Muscle layer of colon (tissue), 2 donors: ENCODE results near the gene KCNJ6.

Experiments
- H3K27ac ChIP-seq: one replicate; pipeline ENCODE4 v1.7.0; 2013; ENCODE audit warnings: low read depth, mild to moderate bottlenecking, low read length, moderate library complexity
- H3K27me3 ChIP-seq, 2 donors: one replicate each; pipeline ENCODE4 v1.7.0; 2013; ENCODE audit warnings: low read length in 2 of 2, mild to moderate bottlenecking in 2 of 2; ENCODE audit not compliant: insufficient read depth in 2 of 2, control insufficient read depth in 1 of 2
- H3K36me3 ChIP-seq: one replicate; pipeline ENCODE4 v1.7.0; 2013; ENCODE audit warnings: mild to moderate bottlenecking, low read length; ENCODE audit not compliant: insufficient read depth
- H3K4me1 ChIP-seq: one replicate; pipeline ENCODE4 v1.7.0; 2013; ENCODE audit warnings: mild to moderate bottlenecking, low read length; ENCODE audit not compliant: insufficient read depth
- H3K4me3 ChIP-seq, 2 donors: one replicate each; pipeline ENCODE4 v1.7.0; 2013; ENCODE audit warnings: low read length in 2 of 2, low read depth in 1 of 2, mild to moderate bottlenecking in 1 of 2, moderate library complexity in 1 of 2
- H3K9ac ChIP-seq: one replicate; pipeline ENCODE4 v1.7.0; 2013; ENCODE audit warnings: low read length
- H3K9me3 ChIP-seq: one replicate; pipeline ENCODE4 v1.7.0; 2013; ENCODE audit warnings: mild to moderate bottlenecking, low read length
- donor health status: abdominal sarcoma.
- donor health status: Adenocarcinoma of cecum.

Gene KCNJ6

DNA sequence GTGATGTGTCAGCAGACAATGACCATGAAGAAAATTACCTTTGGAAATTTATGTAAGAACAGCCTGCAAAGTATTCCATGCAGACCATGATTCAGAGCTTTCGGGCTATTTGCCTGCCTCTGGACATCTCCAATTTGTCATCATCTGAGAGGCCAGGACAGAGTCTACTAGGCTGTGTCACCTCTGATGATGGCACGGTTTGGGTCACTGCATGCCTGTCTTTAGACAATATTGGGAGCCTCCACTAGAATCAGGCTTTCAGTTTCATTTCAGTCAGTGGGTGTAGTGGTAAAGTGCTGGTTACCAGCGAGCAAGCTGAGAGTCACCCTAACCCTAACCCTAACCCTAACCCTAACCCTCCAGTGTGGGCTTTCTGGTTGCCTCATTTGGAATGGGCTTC, 80.8 kb downstream of the KCNJ6 start:
- Histone ChIP-seq H3K9ac (no peak overlapping the region), H3K36me3 (no peaks in the 10 kb centered on the region), H3K27ac (no peak overlapping the region), H3K4me3 (no peak overlapping the region), H3K27me3 (no peaks in the 10 kb centered on the region), H3K4me1 (no peaks in the 10 kb centered on the region), H3K9me3 (no peaks in the 10 kb centered on the region)

DNA sequence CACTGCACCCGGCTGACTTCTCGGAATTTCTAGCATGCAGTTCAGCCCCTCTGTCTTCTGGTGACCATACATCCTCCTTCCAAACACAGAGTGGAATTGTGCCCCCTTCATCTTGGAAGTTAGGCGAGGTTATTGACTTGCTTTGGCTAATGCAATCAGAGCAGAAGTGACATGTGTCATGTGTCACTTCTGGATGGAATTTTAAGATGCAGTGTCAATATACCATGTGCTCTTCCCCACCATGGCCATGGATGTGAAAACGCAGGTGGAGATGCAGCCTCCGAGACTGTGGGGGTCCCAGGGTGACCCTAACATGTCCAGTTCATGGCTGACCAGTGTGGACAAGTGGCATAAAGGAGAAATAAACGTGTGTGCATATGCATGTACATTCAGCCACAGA, 83.0 kb downstream of the KCNJ6 start:
- Histone ChIP-seq H3K27me3 (no peaks in the 10 kb centered on the region), H3K27ac (no peak overlapping the region), H3K9me3 (no peaks in the 10 kb centered on the region), H3K4me3 (no peak overlapping the region), H3K36me3 (no peaks in the 10 kb centered on the region), H3K4me1 (no peaks in the 10 kb centered on the region), H3K9ac (no peak overlapping the region)

DNA sequence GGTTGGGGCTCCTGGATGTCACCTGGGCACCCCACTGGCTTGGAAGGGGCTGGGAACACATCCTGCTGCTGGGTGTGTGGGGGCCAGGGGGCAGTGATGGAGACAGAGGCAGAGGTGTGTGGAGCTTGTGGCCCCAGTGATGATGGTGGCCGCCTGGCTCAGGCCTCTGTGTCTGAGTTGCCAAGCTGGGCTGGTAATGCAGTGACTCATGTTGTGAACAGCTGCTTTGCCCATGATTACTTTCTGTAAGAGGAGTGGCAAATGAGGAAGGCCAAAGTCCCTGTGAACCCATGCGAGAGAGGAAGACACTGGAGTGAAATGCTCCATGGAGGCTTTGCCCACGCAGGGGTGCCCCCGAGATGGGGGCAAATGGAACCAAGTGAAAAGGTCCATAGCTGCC, 86.8 kb downstream of the KCNJ6 start:
- H3K27ac ChIP-seq: no peak overlapping the region
- H3K27me3 ChIP-seq: no peaks in the 10 kb centered on the region
- no peaks in the 10 kb centered on the region for H3K9me3 ChIP-seq
- no peaks in the 10 kb centered on the region for H3K36me3 ChIP-seq
- H3K4me3 ChIP-seq: no peak overlapping the region
- H3K9ac ChIP-seq: no peak overlapping the region
- no peaks in the 10 kb centered on the region for H3K4me1 ChIP-seq

DNA sequence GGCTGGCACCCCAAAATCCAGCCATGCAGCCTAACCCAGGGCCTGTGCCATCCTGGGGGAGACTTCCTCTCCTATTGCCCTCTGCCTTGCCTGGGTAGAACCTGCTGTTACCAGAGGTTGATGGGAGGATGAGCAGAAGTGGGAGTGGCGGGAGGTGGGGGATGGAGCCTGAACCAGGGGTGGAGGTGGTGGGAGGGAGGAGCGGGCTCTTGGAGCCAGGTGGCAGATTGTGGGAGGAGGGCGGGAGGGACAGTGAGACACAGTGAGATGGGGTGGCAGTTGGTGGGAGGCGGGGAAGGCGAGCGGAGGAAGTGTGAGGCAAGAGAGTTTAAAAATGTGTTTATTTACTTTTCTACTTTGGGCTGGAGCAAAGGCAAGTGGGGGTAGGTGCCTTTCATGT, 87.3 kb downstream of the KCNJ6 start:
- Histone ChIP-seq H3K27me3 (no peaks in the 10 kb centered on the region), H3K9me3 (no peaks in the 10 kb centered on the region), H3K36me3 (no peaks in the 10 kb centered on the region), H3K4me1 (no peaks in the 10 kb centered on the region), H3K4me3 (no peak overlapping the region), H3K27ac (no peak overlapping the region), H3K9ac (no peak overlapping the region)

DNA sequence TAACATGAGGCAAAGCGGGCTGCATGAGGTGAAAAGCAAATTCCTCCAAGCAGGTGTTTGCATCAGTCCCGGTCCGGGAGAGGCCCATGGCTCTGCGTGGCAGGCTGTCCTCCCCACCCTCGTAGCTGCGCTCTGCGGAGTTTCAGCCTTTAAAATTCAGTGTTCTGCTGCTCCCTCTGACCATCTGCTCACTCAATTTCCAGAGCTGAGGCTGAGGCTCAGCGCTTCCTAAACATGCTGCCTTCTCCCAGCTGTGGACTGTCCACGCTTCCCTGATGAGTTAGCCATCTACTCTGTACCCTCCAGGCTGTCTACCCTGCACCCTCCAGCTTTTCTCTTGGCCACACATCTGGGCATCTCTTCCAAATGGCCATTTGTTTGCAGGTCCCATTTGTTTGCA, 87.7 kb downstream of the KCNJ6 start:
- no peaks in the 10 kb centered on the region for H3K27me3 ChIP-seq
- no peak overlapping the region for H3K27ac ChIP-seq
- H3K9me3 ChIP-seq: no peaks in the 10 kb centered on the region
- no peak overlapping the region for H3K9ac ChIP-seq
- H3K36me3 ChIP-seq: no peaks in the 10 kb centered on the region
- no peak overlapping the region for H3K4me3 ChIP-seq
- no peaks in the 10 kb centered on the region for H3K4me1 ChIP-seq

DNA sequence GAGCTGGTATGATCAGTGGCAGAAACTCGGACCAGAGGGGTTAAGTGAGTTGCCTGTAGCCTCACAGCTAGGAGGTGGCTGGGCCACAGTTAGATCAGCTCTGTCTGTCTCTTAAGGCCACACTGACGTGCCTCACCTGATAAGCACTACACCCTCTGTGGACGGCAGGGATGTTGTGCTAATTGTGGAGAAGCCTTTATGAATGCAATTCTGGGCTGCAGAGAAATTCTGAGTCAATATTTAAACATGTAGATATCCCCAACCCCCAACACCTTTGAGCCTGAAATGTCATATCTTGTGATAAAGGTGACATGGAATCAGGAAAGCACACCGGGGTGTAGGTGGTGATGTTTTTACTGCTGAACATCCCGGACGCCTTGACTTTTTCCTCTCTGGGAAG, 88.3 kb downstream of the KCNJ6 start:
- H3K27me3 ChIP-seq: no peaks in the 10 kb centered on the region
- no peak overlapping the region for H3K9ac ChIP-seq
- H3K27ac ChIP-seq: no peak overlapping the region
- H3K9me3 ChIP-seq: no peaks in the 10 kb centered on the region
- H3K4me1 ChIP-seq: no peaks in the 10 kb centered on the region
- no peaks in the 10 kb centered on the region for H3K36me3 ChIP-seq
- no peak overlapping the region for H3K4me3 ChIP-seq

DNA sequence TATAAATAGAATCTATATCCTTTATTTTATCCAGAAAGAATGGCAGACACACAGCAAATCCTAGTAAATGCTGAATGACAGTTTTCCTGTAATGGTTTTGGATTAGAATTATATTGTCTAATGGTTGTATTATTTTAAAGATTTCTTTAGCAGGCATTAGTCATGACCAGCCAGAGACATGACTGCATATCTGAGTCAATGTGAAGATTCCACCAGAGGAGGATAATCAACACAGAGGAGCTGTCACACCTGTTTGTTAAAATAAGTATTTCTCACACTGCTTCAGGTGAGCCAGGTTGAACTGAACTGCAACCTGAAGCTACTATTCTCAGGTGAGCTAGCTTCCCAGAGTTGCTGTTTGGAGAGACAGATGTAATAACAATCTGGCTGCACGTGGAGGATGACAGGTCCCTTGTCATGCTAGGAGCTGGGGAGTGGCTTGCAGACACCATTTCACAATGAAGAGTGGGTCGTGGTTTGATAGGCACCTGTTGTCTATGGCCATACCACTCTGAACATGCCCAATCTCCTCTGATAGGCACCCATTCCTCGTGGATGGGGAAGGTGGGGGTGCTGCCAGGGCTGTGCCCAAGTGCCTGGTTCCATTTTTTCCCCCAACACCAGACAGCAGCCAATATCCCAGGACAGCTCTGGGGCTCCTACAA, 94.3 kb downstream of the KCNJ6 start:
- no peak overlapping the region for H3K9ac ChIP-seq
- H3K27ac ChIP-seq: no peak overlapping the region
- no peaks in the 10 kb centered on the region for H3K27me3 ChIP-seq
- H3K36me3 ChIP-seq: no peaks in the 10 kb centered on the region
- no peak overlapping the region for H3K4me3 ChIP-seq
- no peaks in the 10 kb centered on the region for H3K4me1 ChIP-seq
- no peaks in the 10 kb centered on the region for H3K9me3 ChIP-seq

DNA sequence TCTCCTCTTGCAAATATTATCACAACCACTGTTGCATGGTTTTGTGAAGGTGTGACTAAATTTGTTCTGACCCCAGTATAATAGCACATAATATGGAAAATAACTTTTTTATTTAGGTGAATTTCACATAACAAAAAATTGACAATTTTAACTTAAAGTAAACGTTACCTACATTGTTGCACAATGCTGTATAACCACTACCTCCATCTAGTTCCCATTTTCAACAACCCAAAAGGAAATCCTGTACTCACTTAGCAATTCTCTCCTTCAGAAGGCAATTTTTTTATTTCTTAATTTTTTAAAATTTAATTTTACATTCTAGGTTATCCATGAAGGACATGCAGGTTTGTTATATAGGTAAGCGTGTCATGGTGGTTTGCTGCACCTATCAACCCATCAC, 95.2 kb downstream of the KCNJ6 start:
- no peak overlapping the region for H3K27ac ChIP-seq
- H3K27me3 ChIP-seq: no peaks in the 10 kb centered on the region
- no peak overlapping the region for H3K4me3 ChIP-seq
- H3K9me3 ChIP-seq: no peaks in the 10 kb centered on the region
- H3K36me3 ChIP-seq: no peaks in the 10 kb centered on the region
- no peak overlapping the region for H3K9ac ChIP-seq
- H3K4me1 ChIP-seq: no peaks in the 10 kb centered on the region

DNA sequence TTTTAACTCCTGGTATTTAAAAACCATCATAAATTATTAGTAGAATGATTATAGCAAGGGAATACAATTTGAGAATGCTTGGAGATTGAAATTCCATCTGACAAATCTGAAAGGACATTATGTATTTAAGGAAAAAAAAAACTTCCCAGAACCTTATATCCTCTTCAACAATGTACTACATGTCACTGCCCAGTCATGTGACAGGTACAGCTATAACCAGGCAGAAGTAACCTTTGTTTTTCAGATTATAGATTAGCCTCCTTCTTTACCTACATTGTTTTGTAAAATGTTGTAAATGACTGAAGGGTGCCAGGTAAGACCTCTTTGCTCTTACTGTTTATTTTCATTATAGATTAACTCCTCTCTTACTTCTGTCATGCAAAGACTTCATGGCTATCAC, 96.9 kb downstream of the KCNJ6 start:
- no peak overlapping the region for H3K4me3 ChIP-seq
- H3K4me1 ChIP-seq: no peaks in the 10 kb centered on the region
- H3K36me3 ChIP-seq: no peaks in the 10 kb centered on the region
- H3K9me3 ChIP-seq: no peaks in the 10 kb centered on the region
- H3K9ac ChIP-seq: no peak overlapping the region
- no peaks in the 10 kb centered on the region for H3K27me3 ChIP-seq
- H3K27ac ChIP-seq: no peak overlapping the region

DNA sequence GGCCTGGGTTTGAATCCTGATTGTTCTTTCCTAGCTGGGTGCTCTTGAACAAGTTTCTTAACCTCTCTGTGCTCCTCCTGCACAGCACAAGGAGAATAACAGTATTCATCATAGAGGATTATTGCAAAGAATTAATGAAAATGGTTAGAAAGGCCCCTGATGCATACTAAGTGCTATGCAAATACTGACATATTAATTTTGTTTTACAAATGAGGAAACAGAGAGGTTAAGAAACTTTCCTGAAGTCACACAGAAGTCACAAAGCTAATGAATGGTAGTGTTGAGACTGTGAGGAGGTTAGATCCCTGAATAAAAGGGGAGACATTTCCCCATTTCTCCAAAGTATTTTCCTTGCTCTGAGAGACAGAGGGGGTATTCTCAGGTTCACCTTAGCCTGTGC, 99.0 kb downstream of the KCNJ6 start:
- Histone ChIP-seq H3K9ac (no peak overlapping the region), H3K36me3 (no peaks in the 10 kb centered on the region), H3K9me3 (no peaks in the 10 kb centered on the region), H3K4me1 (no peaks in the 10 kb centered on the region), H3K27ac (no peak overlapping the region), H3K27me3 (no peaks in the 10 kb centered on the region), H3K4me3 (no peak overlapping the region)

DNA sequence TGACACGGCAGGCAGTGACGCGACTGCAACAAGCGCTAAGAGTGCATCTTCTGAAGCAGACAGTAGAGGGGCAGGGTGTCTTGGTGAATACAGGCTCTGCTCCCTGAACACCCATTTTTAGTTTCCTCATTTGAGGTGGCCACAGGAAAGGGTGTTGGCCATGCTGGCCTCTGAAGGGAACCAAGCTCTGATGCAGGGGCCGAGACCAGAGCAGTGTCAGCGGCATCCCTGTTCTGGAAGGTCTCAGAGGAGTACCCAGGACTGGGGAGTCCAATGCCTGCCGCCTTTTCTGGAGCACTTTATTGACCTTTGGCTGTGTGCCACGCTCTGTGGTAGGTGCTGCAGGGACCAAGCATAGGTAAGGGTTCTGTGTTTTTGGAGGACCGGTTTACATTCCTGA, 100.4 kb downstream of the KCNJ6 start:
- no peaks in the 10 kb centered on the region for H3K27me3 ChIP-seq
- H3K4me3 ChIP-seq: no peak overlapping the region
- H3K9ac ChIP-seq: no peak overlapping the region
- H3K4me1 ChIP-seq: no peaks in the 10 kb centered on the region
- H3K27ac ChIP-seq: no peak overlapping the region
- H3K36me3 ChIP-seq: no peaks in the 10 kb centered on the region
- H3K9me3 ChIP-seq: no peaks in the 10 kb centered on the region

DNA sequence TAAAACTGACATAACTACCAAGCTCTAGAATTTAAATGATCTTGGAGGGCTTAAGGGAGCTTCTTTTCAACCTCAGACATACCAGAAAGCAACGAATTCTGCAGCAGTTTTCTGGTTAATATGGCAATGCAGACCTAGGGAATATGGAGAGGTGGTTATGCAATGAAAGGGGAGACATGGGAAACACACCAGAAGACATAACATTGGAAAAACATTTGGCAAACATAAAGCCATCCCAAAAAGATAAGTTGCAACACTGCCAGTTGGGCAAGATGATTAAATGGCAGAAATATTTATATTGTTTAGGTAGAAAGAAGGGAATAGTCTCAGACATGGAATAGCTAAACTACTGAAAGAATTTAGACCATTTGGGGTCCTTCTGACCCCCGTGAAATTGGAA, 104.5 kb downstream of the KCNJ6 start:
- Histone ChIP-seq H3K27ac (no peak overlapping the region), H3K27me3 (no peaks in the 10 kb centered on the region), H3K4me3 (no peak overlapping the region), H3K4me1 (no peaks in the 10 kb centered on the region), H3K36me3 (no peaks in the 10 kb centered on the region), H3K9me3 (no peaks in the 10 kb centered on the region), H3K9ac (no peak overlapping the region)
